GM18508 (cell line): ENCODE data around the gene NOP53.
"Not testable (repeated sequence)": the region's sequence is repeated elsewhere in the genome, so short reads cannot be mapped to it uniquely, and the experiment has no call there.

Experiments
- ATAC-seq: cut with Tn5 transposase; IDR thresholded peaks from one replicate; pipeline ENCODE4 v1.9.1; 2021; ENCODE audit warnings: moderate number of reproducible peaks; ENCODE audit not compliant: insufficient read depth, unreplicated experiment

The NOP53 gene

GRCh38 chr19:47716270-47716937 lies 28.9 kb upstream of the NOP53 start:
- no peak for ATAC-seq

- ATAC-seq = not testable (repeated sequence)
Observed at GRCh38 chr19:47718415-47719046, 26.8 kb upstream of the NOP53 start.

GRCh38 chr19:47719047-47719859 lies 26.1 kb upstream of the NOP53 start:
- ATAC-seq = no peak

- ATAC-seq = no peak
Observed at GRCh38 chr19:47720669-47721422, 24.5 kb upstream of the NOP53 start.

GRCh38 chr19:47723581-47723940 lies 21.8 kb upstream of the NOP53 start:
- no peak for ATAC-seq

GRCh38 chr19:47725759-47726401 lies 19.5 kb upstream of the NOP53 start:
- no peak for ATAC-seq

- no peak for ATAC-seq
Observed at GRCh38 chr19:47726467-47726866, 18.9 kb upstream of the NOP53 start.

- not testable (repeated sequence) for ATAC-seq
Observed at GRCh38 chr19:47728295-47728694, 17.1 kb upstream of the NOP53 start.

GRCh38 chr19:47729468-47729798 lies 15.9 kb upstream of the NOP53 start:
- no peak for ATAC-seq

- ATAC-seq = no peak
Observed at GRCh38 chr19:47729799-47730520, 15.4 kb upstream of the NOP53 start.

GRCh38 chr19:47730521-47730889 lies 14.8 kb upstream of the NOP53 start:
- ATAC-seq = no peak

- no peak for ATAC-seq
Observed at GRCh38 chr19:47730910-47731309, 14.4 kb upstream of the NOP53 start.

- ATAC-seq = no peak
Observed at GRCh38 chr19:47735131-47735530, 10.2 kb upstream of the NOP53 start.

GRCh38 chr19:47740866-47741519 lies 4.4 kb upstream of the NOP53 start:
- no peak for ATAC-seq

- no peak for ATAC-seq
Observed at GRCh38 chr19:47741544-47742140, 3.7 kb upstream of the NOP53 start.

- ATAC-seq = no peak
Observed at GRCh38 chr19:47742634-47743033, 2.7 kb upstream of the NOP53 start.

GRCh38 chr19:47746129-47746528 lies 783 bp downstream of the NOP53 start:
- ATAC-seq = not testable (repeated sequence)

- no peak for ATAC-seq
Observed at GRCh38 chr19:47749326-47749725, 4.0 kb downstream of the NOP53 start.

- ATAC-seq = no peak
Observed at GRCh38 chr19:47750752-47751151, 5.4 kb downstream of the NOP53 start.
